Measurements from ENCODE around the gene LPCAT2.

DNA sequence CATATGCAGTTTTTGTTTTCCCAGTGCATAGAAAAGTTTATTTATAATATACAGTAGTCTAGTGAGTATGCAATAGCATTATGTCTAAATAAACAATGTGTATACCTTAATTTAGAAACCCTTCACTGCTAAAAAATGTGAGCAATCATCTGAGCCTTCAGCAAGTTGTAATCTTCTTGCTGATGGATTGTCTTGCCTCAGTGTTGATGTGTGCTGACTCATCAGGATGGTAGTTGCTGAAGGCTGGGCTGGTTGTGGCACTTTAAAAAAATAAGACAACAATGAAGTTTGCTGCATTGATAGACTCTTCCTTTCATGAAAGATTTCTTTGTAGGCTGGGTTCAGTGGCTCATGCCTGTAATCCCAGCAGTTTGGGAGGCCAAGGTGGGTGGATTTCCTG, 43.7 kb downstream of the LPCAT2 start:
- TF ChIP-seq CTCF (conservative IDR thresholded peaks at IDR 0.05 in 1 of 2, IDR thresholded peaks at IDR 0.05 in 1 of 2; ENCODE audit: low read depth in 1 of 2, low read length in 2 of 2) (no peak), EZH2 (IDR thresholded peaks at IDR 0.05; ENCODE audit: low read length, missing control alignments) (no peak)

Data from fibroblast of lung (primary cell).